ENCODE results near the gene TSPAN7.

Gene TSPAN7

DNA sequence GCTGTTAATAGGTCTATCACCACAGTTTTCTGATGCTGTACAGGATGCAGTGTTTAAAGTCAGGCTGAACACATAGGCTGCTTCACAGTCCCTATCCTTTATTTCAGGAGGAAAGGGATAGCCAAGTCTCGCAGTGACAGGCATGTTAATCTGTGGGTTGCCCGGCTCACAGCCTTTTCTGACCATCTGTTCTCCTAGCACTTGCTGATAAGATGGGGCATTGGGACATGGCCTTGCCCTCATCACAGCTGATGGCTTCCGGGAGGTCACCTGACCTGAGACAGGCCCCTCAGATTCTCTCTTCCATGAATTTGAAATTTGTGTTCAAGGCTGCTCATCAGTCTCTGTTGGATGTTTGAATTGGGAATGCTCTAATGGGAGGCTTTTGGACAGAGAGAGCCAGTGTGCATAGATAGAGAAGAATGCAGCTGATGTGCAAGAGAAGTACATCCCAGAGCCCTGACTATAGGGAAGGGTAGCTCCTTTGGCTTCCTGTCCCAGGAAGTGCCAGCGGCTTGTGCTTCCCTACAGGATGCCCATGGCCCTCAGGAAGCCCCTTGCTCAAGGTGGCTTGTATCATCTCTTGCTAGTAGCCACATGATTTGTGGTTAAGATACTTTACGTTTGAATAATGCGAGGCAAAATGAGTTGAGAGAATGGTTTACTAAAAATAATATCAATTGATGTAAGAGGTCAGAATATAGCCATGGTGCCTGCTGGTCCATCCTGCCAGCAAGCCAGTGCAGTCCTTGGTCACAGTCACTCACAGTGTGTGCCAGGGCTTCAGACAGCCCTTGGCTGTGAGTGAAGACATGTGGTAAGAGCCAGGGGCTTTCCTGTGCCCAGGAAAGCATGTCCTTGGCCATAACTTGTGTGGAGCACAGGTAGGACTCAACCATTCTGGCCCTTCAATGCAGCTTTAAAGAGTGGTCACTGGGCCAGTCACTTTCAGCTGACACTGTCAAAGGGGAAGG is 88.6 kb downstream of the TSPAN7 start:
- no peak for DNase-seq

DNA sequence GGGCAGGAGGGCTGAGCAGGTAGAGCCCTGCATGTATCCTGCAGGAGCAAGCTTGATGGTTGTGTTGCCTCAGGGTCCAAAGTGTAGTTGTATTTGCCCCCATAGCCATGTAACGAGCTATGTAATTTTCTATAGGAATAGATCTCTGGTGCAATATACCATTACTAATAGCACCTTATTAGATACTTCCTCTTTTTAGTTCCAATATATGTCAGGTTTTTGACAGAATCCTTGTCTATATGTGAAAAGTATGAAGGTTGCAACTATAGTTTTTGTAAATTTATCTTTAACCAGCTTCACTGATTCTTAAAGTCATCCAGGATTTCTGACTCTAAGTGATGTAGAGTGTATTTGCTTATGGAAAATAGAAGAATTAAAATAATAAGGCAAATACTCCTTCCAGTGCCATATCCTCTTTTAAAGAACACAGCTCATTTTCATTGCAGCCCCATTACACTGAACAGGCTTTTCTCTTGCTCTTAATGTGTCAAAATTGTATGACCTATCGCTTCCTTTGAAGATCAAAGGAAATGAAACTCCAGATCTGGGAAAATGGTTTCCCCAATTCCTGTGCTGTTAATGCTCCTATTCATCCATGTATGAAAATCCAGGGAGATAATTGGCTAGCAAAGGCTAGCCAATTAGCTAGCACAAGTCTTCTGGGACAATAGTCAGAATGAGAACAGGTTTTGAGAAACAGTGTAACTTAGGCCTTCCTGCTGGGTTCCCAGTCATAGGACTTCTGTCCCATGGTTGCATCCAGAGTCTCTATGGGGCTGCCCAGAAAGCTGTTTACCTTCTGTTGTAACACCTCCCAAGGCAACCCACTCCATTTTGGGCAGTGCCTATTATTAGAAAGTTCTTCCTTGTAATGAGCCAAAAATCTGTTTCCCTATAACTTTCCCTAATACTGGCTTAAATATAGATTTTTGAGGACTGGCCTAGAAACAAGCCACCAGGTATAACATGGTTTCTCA is 90.6 kb downstream of the TSPAN7 start:
- DNase-seq, result no peak

DNA sequence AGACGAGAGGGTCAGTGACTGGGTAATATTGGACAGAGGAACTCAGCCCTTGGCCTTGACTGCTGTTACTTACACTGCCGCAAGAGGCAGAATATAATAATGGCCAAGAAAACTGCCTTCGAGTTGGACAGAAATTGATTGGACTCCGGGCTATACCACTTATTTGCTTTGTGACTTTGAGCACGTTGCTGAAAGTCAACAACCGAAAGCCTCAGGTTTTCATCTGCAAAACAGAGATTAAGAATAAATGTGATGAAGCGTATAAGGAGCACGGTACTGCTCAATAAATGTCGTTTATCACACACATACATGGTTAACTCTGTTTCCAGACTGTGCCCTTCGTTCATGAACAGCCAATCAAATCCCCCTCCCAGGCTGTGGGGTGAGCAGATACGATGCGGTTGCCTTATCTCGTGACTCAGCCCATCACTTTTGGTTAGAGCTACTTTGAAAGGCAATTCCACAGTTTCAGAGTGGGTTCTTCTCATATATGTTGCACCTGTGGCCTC is 91.6 kb downstream of the TSPAN7 start:
- no peak for DNase-seq

DNA sequence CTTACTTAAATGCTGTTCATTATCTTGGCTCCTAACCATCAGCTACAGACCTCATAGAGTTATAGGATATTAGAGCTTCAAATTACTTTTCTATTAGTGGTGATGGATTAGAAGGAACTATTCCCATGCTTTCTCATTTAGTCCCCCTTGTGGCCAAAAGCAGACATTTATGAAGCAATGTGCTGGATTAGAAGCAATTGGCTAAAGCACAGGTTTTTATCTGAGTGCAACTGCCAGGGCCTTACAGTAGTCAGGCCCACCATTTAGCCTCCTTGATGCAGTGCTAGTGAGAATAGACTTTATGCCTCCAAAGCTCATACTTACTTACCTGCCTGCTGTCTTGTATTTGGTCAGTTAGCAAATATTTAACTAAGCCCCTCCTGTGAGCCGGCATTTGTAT is 93.0 kb downstream of the TSPAN7 start:
- no peak for DNase-seq

DNA sequence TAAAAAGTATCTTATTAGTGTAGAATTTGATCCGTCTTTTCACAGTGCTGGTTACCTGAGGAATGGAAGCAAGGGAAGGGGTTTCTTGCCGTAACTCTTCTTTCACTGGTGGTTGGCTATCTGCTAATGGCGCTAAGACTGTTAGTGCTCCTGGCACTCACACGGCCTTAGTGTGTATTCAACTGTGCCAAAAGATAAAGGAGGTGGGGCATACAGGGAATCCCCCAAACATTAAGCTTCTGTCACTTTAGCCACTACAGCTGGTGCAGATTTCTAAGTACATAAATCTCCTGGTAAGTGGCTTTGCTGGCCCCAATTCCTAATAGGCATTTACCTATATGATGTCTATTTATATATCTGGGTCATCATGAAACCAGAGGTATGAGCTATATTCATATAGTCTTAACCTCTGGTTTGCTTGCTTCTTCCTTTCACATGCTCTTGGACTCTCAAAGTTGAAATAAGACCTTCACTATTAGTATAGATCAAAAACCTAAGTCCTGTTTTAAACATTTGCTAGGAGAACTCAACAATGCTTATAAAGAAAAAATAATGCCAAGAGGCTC is 95.1 kb downstream of the TSPAN7 start:
- DNase-seq, result no peak

- no peak for DNase-seq
Observed at GRCh38 chrX:38657562-38657961, 96.2 kb downstream of the TSPAN7 start.

DNA sequence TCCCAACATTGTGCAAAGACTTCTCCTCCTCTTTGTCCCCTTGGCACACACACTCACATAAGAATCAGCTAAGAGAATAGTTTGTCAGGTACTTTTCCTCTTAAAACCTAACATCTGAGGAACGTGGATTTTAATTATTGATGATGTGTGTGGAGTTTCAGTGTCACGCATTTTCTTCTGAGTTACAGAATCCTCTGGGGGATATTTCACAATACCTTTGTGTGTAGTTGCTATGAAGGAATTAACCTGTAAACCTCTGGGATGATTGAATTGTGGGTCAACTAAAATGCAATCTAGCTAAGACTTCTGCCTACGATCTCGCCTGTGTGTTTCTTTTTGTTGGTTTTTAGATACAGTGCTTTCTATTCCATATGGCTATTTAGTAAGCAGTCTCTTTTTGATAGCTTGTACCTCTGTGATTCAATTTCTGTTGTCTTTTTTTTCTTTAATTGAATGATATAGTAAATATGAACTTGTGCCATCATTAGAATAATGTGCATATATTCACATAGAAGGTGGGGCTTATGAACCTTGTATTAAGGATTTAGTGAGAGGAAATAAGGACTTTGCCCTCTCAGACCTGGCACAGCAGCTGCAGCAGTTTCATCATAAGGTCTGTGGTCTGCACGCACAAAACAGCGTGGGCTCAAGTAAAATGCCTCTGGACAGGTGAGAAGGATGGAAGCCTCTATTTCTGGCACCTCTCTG is 99.2 kb downstream of the TSPAN7 start:
- DNase-seq, result no peak

DNA sequence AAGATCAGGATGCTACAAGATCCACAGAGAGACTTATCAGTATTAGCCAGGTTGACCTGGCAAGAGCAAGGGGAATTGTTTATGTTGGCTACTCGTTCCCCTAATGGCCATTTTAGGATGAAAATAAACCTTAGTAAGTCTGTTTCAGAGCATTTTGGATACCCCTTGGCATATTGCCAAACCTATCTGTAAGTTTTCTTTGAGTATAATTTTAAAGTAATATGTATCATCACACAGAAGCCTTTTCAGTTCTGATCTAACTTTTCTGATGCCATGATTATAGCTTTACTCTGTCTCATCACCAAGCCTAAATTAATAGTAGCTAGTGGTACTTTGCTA is 99.7 kb downstream of the TSPAN7 start:
- DNase-seq, result no peak

DNA sequence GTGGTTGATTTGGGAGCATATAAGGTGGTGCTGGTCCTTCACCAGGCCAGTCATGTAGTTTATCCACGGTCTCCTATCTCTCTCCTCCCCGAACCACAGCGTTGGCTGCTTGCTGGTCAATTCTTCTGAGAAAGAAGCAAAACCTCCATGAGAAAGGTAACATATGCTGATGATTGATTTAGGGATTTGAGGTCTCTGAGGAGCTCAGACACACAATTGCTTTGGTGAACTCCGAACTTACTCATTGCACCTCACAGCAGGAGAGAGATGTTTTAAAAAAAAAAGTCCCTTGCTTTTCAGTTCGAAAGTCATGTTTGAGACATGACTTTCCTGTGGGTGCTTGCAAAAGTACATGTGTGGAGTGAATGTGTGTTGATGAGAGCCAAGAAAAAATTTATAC is 100.2 kb downstream of the TSPAN7 start:
- DNase-seq, result no peak

- DNase-seq, result no peak
Observed at GRCh38 chrX:38662640-38663039, 101.3 kb downstream of the TSPAN7 start.

- DNase-seq, result no peak
Observed at GRCh38 chrX:38664285-38664684, 102.9 kb downstream of the TSPAN7 start.

GRCh38 chrX:38666909-38667308 is 105.6 kb downstream of the TSPAN7 start:
- no peak for DNase-seq

GRCh38 chrX:38668771-38669170 is 107.4 kb downstream of the TSPAN7 start:
- DNase-seq, result no peak

- DNase-seq, result no peak
Observed at GRCh38 chrX:38669428-38669827, 108.1 kb downstream of the TSPAN7 start.

DNA sequence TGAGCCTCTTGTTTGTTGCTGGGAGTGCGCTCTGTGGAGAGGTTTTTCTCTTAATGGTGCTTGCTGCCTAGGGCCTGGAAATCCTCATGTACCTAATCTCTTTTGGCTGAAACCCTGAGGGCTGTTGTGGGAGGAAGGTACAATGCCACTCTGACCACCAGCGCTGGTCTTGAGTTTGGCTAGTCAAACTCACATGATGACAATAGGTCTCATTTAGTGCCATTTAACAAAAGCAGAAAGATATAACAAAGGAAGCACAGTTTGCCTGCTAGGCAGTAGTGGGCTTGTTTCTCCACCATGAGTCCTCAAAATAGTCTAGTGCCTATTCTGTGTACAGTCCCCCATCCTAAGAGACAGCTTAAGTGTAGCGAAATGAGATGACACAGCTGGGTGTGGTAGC is 111.3 kb downstream of the TSPAN7 start:
- no peak for DNase-seq

DNA sequence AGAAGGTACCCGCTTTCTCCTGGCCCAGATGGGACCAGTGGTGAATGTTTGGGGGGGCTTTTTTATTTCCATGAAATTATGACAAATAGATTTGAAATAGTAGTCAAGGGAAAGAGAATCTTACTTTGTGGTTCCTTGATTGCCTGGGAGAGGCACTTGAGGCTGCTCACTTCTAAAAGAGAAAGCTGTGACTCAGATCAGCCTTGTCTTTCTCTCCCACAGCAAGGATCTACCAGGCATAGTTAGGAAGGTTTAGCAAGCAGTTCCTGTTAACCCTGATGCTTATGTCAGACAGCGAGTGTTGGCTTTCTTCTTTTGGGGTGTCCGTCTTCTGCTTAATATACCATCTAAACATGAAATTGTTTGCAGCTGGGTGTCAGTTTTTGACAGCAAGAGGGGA is 114.5 kb downstream of the TSPAN7 start:
- DNase-seq, result no peak

DNA sequence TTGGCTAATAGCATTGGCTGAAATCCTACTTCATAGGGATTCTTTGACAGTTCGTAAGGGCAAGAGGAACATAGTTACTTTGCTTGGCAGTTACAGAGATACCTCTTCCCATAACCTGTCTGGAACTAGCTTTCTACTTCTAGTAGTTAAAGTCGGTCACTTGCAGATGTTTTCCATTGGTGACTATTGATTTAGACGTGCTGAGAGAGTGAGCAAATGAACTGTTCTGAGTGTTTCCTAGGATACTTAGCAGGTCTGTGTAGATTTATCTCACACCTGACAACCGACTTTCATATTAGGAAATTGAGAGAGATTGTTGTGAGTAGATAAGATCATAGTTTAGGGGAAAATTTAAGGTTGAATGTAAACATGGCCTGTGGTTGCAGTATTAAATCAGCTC is 116.8 kb downstream of the TSPAN7 start:
- DNase-seq, result no peak

- no peak for DNase-seq
Observed at GRCh38 chrX:38678821-38679220, 117.5 kb downstream of the TSPAN7 start.

DNA sequence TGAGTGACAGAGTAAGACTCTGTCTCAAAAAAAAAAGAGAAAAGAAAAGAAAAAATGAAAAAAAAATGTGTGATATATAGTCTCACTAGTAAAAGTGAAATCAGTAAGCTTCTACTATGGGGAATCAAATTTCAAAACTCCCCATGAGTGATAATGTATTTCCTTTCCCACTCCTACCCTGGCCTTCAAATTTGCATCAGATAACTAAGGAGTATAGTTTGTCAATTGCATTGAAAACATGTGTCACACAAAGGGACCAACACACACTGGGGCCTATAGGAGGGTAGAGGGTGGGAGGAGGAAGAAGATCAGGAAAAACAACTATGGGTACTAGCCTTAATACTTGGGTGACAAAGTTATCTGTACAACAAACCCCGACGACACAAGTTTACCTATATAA is 118.4 kb downstream of the TSPAN7 start:
- DNase-seq, result no peak

DNA sequence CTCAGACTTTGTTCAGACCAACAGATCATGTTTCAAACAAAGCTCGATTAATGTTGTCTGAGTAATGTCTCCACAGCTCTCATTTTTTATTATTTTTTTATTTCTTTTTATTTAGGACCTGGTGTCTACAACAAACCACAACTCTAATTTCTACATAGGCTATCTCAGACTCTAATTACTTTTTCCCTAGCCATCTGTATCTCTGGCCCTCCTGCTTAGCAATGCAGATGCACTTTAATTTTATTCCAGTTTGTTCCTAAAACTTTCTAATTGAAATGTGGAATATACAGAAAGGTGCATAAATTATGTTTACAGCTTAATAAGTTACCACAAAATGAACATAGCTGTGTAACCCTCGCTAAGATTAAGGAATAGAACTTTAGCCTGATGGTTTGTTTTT is 120.8 kb downstream of the TSPAN7 start:
- DNase-seq, result no peak

DNA sequence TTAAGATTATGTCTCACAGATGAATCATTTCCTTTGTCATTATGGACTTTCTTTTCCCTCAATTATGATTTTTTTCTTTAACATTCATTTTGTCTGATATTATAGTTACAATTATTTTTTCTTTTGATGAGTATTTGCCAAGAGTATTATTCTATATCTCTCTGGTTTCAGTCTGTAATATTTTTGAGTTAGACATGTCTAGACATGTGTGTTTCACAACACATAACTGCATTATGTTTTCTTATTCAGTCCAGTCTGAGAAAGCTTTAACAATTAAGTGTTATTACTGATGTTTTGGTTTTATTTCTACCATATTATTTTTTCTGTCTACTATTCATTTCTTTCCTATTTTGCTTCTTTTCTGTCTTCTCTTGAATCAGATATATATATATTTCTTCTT is 131.6 kb downstream of the TSPAN7 start:
- DNase-seq, result no peak

DNA sequence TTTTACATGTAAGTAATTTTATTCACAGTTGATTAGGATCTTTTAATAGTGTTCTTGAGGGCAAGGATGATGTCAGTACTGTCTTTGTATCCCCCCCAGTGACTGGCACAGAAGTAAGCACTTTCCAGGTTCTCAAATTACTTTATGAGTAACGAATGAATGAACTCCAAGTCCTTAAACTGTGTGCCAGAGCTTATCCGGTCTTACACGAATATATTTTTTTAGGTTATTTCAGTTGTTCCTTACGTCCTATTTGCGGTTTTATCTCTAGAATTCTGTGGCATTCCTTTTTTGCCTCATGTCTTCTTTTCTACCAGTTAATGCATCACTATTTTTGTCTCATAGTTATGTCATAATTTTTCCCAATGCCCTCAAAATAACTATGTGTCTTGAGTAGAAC is 133.1 kb downstream of the TSPAN7 start:
- DNase-seq, result no peak

DNA sequence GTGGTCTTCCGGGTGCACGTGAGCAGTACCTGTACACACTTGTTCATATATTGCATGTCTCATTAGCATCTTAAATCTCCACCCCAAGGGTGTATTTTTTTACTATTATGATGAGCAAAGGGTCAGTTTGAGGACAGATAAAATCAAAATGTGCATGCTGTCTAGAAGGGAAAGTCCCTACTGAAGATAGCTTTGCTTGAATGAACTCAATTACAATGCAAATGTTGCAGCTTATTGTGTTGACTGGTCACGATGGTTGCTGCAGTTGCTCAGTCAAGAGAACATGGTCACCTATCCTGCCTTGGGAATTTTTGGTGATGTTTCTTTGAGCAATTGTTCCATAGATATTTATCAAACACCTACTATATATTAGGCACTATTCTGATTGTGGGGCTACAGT is 136.1 kb downstream of the TSPAN7 start:
- no peak for DNase-seq

Data from T1000 (cell line).